ENCODE data around the gene ANO7. TPM values are rescaled to one million over a fixed set of nuclear protein-coding genes. Genes with fewer than 3 reads are reported as not detected.
A peak's percentile ranks its signal among the peaks of the same experiment; 100 is the strongest.

ANO7 gene
- total RNA-seq, 6 donors from 2014 or later = 0.30 to 1.3 (median 1.1) TPM

DNA sequence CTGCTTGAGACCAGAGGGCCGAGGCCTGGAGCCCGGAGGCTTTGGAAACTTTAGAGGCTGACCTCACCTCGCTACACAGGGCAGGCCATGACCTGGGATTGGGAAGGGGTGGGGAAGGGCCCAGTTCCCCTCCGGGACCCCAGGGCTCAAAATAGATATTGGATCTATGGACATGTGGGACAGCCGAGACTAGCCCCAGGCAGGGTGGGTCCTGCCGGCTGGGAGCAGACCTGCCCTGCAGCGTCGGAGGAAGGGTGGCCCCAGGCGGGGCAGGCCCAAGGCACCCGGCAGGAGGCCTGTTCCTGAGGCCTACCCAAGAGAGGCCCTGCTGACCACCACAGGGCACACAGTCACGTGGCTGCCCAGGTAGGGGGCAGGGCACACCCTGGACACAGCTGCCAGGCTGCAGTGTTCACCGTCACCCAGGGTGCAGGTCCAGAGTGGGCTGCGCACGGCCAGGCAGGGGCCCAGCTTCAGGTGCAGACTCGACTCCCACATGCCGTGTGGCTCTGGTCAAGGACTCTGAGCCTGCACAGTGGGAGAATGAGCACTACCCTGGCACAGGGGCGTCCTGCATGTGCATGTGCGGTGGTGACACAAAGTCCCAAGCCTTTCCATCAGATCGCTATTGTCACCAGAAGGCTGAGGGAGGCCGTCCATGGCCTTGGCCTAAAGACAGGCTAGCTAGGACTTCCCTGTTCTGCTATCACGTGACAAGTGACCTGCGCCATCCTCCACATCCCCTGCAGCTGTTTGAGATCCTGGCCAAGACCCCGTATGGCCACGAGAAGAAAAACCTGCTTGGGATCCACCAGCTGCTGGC, 13.2 kb downstream of the ANO7 start:
- no peaks in the 10 kb centered on the region for H3K36me3 ChIP-seq
- ATAC-seq (ENCODE audit: low FRiP score in 2 of 2) (no peak), DNase-seq (no peak)
- TF ChIP-seq POLR2A (IDR thresholded peaks at IDR 0.05) = no peak
- no peak for TF ChIP-seq POLR2AphosphoS5 (IDR thresholded peaks at IDR 0.05)
- TF ChIP-seq EP300 (IDR thresholded peaks at IDR 0.05) = no peak
- TF ChIP-seq, protein P1, sequence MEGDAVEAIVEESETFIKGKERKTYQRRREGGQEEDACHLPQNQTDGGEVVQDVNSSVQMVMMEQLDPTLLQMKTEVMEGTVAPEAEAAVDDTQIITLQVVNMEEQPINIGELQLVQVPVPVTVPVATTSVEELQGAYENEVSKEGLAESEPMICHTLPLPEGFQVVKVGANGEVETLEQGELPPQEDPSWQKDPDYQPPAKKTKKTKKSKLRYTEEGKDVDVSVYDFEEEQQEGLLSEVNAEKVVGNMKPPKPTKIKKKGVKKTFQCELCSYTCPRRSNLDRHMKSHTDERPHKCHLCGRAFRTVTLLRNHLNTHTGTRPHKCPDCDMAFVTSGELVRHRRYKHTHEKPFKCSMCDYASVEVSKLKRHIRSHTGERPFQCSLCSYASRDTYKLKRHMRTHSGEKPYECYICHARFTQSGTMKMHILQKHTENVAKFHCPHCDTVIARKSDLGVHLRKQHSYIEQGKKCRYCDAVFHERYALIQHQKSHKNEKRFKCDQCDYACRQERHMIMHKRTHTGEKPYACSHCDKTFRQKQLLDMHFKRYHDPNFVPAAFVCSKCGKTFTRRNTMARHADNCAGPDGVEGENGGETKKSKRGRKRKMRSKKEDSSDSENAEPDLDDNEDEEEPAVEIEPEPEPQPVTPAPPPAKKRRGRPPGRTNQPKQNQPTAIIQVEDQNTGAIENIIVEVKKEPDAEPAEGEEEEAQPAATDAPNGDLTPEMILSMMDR (IDR thresholded peaks at IDR 0.05) = no peak
- no peaks in the 10 kb centered on the region for H3K9me3 ChIP-seq
- no peaks in the 10 kb centered on the region for H3K27me3 ChIP-seq
- WGBS, 2 donors = 78 to 80% methylated on average over 1 to 23 of the region's 24 CpGs
- H3K4me3 ChIP-seq = no peak overlapping the region
- H3K4me1 ChIP-seq = no peaks in the 10 kb centered on the region
- no peak overlapping the region for H3K27ac ChIP-seq

DNA sequence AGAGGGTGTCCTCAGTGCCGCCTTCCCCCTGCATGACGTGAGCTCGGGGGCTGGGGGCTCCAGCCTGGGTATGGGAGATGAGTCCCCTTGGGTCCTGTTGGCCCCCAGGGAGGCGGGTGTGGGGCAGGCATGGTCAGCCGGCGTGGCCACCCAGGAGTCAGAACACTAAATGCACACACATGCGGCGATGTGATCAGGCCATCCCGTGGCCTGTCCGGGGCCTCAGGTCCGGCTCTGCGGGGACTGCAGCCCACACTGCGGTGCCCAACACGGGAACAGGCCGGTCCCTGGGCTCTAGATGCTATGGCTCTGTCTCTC, 13.8 kb downstream of the ANO7 start:
- Histone ChIP-seq H3K4me3 (no peak overlapping the region), H3K27ac (no peak overlapping the region), H3K9me3 (no peaks in the 10 kb centered on the region), H3K36me3 (no peaks in the 10 kb centered on the region), H3K27me3 (no peaks in the 10 kb centered on the region), H3K4me1 (no peaks in the 10 kb centered on the region)
- TF ChIP-seq, protein P1 (IDR thresholded peaks at IDR 0.05) = no peak
- TF ChIP-seq EP300 (IDR thresholded peaks at IDR 0.05) = no peak
- ATAC-seq (ENCODE audit: low FRiP score in 2 of 2) (peak in 1 of 2 donors; percentile 23), DNase-seq (peak in 1 of 2 donors; percentile 66)
- 99 to 100% methylated on average over 1 to 15 of the region's 15 CpGs for WGBS, 2 donors

DNA sequence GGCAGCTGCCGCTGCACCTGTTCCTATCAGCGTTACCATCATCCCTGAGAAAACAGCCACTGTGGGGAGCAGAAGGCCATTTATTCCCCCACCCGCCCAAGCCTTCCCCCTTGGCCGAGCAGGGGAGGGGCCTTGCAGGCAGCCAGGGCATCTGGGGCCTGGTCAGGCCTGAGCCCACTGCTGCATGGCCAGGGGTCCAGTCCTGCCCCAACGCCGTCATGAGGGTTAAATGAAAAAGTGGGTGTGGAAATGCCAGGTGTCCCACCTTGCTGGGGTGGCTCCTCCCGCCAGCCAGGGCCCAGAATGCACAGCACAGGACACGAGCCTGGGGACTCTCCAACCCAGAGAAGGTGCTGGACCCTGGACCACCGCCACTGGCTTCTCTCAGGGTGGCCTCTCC, 14.2 kb downstream of the ANO7 start:
- DNase-seq = no peak
- no peak overlapping the region for H3K4me3 ChIP-seq
- no peaks in the 10 kb centered on the region for H3K27me3 ChIP-seq
- 88 to 93% methylated on average over 3 to 5 of the region's 9 CpGs for WGBS, 2 donors
- TF ChIP-seq EP300 (IDR thresholded peaks at IDR 0.05) = no peak
- TF ChIP-seq, protein P1 (IDR thresholded peaks at IDR 0.05) = no peak
- TF ChIP-seq POLR2A (IDR thresholded peaks at IDR 0.05) = no peak
- TF ChIP-seq POLR2AphosphoS5 (IDR thresholded peaks at IDR 0.05) = no peak
- H3K9me3 ChIP-seq = no peaks in the 10 kb centered on the region
- H3K4me1 ChIP-seq = no peaks in the 10 kb centered on the region
- no peaks in the 10 kb centered on the region for H3K36me3 ChIP-seq
- H3K27ac ChIP-seq = no peak overlapping the region
- ATAC-seq (ENCODE audit: low FRiP score in 2 of 2) = peak in 1 of 2 donors; percentile 16

DNA sequence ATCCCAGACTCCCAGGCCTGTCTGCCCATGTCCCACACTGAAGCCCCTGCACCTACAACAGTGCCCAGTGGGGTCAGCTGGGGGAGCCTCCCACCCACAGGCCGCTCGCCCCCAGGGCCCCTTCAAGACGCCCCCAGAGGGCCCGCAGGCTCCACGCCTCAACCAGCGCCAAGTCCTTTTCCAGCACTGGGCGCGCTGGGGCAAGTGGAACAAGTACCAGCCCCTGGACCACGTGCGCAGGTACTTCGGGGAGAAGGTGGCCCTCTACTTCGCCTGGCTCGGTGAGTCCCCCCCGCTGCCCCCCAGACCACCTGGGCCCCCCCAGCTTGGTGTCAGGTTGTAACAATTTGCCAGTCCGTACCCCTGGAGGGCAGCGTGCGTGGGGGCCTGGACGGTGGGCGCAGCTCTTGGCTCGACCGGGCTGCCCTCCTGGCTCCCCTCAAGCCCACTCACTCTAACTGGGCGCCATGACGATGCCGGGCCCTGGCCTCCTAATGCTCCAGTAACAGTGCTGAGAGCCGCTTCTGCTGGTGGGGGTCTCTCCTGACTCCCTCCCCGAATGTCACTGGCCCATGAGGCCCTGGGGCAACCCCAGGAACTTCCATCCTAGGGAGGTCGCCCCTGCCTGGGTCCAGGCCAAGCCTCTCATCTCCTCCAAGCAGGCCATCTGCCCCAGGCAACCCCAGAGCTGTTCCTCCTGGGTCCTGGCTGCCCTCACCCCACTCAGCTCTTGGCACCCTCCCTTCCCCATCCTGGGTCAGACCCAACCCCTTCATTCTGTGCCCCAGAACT, 14.9 kb downstream of the ANO7 start:
- H3K27ac ChIP-seq = no peak overlapping the region
- H3K9me3 ChIP-seq = no peaks in the 10 kb centered on the region
- no peaks in the 10 kb centered on the region for H3K27me3 ChIP-seq
- TF ChIP-seq, protein P1 (IDR thresholded peaks at IDR 0.05) = no peak
- TF ChIP-seq EP300 (IDR thresholded peaks at IDR 0.05) (no peak), POLR2A (IDR thresholded peaks at IDR 0.05) (no peak), POLR2AphosphoS5 (IDR thresholded peaks at IDR 0.05) (no peak)
- ATAC-seq (ENCODE audit: low FRiP score in 2 of 2) (peak in 1 of 2 donors; percentile 4), DNase-seq (peak in 1 of 2 donors; percentile 64)
- H3K36me3 ChIP-seq = no peaks in the 10 kb centered on the region
- H3K4me1 ChIP-seq = no peaks in the 10 kb centered on the region
- WGBS, 2 donors = 94 to 95% methylated on average over 14 to 27 of the region's 27 CpGs
- no peak overlapping the region for H3K4me3 ChIP-seq
